Raji (cell line): Measurements from ENCODE around the gene PROKR1.

ENCODE experiments used
- POLR2A ChIP-seq: IDR thresholded peaks from 2 replicates; pipeline ENCODE4 v1.6.1; 2011; ENCODE audit warnings: low read depth, low read length, control low read depth; ENCODE audit not compliant: insufficient read depth

PROKR1 gene

DNA sequence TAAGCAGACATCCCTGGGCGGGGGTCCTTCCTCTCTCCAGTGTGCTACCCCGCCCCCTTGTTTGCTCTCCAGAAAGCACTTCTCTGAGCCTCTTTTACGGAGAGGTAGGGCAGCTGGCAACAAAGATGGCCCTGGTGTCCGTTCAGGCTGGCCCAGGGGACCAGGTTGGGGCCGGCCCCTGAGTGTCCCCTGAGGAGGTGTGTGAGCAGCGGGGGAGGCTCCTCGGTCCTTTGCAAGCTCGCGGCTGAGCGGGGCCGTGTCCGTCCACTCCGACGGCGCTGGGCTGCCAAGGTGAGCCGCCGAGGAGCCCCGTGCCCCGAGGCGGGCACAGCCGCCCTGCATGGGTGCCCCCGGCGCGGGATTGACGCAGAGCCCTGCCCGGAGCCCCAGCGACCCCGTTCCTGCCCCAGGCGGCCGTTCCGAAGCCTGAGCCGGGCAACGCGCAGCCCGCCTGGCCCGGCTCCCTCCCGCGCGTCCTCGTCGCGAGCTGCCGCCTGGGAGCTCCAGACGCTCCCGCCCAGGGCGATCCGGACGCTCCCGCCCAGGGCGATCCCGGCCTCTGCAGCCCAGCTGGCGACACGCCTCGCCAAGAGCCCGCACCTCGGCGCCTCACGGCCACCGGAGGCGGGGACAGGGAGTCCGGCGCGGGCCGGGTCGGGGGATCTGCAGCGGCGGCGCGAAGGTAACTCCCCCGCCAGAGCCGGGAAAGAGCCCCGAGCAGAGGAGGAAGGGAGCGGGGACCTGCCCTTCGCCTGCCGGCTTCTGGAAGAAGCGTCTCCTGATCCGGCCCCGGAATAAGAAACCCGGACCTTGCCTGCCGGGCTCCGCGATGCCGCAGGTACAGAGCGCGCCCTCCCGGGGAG lies at the start of gene PROKR1:
Gene PROKR1, plus strand, starts transcription at position 569 of the 863 bp plus-strand sequence. CDS start 2,243 bp downstream, outside the sequence.
- no peak for TF ChIP-seq POLR2A

DNA sequence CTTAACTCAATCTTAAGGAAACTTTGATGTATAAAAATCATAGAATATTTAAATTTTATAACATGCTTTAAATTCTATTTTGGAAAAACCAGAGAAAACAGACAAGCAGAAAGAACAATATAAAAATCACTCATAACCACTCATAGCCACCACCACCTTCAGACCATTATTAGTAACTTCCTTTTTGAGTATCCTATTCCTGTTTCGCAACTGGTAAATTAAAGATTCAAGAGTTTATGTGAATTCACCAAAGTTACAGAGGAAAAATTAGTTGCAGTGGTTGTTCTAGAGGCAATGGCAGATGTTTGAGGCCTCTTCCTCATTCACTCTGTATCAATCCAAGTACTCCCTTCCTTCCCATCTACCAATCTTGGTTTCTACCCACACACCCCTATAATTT lies 49.3 kb upstream of the PROKR1 start:
- TF ChIP-seq POLR2A: no peak

DNA sequence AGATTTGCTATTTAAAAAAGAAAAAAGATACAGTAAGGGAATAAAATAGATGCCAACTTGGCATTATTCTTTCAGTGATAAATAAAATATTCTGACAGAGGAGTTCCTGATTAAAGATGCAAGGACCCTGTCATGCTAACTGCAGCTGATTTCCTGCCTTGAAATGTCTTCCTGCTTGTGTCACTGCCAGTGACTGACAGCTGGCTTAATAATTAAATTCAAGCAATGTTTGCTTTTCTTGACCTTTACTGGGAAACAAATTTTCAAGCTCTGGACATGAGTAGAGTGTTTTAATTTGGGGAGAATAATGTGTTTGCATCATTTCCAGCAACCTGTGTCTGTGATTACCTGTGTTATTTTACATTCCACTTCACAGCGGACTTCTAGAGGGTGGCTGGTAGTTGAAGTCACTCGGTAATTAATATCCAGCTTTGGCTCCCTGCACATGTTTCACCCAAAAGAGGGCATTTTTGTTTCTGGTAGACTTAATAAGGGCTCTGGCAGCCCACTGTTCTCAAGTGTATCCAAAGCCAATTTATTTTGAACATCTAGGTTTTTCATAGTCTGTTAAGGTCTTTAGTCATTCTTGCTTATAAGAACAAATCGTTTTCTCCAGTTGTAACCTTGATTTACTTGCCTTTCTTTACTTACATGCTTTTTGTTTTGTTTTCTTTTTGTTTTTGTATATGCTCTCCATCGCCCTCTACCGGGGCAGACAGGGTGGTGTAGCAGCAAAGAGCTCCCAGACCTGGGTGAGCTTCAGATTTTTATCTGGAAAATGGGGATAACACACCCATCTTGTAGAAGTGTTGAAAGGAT lies 48.5 kb upstream of the PROKR1 start:
- TF ChIP-seq POLR2A: no peak

- no peak for TF ChIP-seq POLR2A
These were observed 40.3 kb upstream of the PROKR1 start for GRCh38 chr2:68603059-68603458.

- no peak for TF ChIP-seq POLR2A
These were observed 39.3 kb upstream of the PROKR1 start for GRCh38 chr2:68604077-68604476.

GRCh38 chr2:68605939-68606338 lies 37.4 kb upstream of the PROKR1 start:
- no peak for TF ChIP-seq POLR2A

DNA sequence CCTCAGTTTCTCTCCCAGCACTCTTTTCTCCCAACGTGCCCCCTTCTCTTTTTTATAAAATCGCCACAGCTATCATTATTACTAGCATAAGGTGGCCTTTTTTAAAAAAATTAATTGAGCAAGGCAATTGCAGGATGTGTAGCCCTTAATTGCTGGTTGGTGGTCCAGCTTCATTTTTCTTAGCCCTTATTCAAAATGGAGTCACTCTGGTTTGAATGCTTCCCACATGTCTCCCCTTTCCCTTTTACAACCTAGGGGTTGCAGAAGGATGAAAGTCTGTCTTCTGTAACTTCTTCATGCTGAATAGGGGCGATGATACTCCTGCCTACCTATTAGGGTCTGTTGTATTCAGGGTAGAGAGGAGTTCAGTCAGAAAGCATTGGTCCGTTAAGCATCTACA lies 36.6 kb upstream of the PROKR1 start:
- no peak for TF ChIP-seq POLR2A

DNA sequence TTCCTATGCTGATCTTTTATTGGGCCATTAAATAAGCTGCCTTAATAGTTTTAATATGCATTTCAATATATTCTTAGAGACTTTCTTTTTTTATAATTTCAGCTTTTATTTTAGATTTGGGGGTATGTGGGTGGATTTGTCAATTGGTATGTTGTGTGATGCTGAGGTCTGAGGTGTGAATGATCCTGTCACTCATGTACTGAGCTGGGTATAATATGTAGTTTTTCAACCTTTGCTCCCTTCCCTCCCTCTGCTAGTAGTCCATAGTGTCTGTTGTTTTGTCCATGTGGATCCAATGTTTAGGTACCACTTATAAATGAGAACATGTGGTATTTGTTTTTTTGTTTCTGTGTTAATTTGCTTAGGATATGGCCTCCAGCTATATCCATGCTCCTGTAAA lies 35.5 kb upstream of the PROKR1 start:
- TF ChIP-seq POLR2A: no peak

DNA sequence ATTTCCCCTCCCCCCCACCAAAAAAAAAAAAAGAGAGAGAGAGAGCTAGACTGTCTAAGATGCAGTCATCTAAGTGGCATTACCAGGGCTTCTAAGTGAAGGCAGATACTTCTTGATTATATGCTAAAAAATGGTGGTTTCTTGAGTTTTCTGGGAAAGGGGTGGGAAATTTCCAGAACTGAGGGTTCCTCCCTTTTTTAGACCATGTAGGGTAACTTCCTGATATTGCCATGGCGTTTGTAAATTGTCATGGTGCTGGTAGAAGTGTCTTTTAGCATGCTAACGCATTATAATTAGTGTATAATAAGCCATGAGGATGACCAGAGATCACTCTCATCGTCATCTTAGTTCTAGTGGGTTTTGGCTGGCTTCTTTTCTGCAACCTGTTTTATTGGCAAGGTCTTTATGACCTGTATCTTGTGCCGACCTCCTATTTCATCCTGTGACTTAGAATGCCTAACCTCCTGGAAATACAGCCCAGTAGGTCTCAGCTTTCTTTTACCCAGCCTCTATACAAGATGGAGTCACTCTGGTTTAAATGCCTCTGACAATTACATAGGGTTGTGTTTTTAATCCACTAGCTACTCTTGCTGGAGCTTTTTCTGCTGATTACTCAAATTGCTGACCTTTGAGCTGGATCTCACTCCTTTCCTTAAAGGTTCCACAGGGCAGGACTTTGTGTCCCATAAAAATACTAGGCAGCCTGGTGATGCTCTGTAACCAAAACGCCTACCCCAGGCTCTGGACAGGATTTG lies 30.4 kb upstream of the PROKR1 start:
- TF ChIP-seq POLR2A: no peak

GRCh38 chr2:68620772-68621171 lies 22.6 kb upstream of the PROKR1 start:
- TF ChIP-seq POLR2A: no peak

- TF ChIP-seq POLR2A: no peak
These were observed 19.6 kb upstream of the PROKR1 start for GRCh38 chr2:68623820-68624219.

DNA sequence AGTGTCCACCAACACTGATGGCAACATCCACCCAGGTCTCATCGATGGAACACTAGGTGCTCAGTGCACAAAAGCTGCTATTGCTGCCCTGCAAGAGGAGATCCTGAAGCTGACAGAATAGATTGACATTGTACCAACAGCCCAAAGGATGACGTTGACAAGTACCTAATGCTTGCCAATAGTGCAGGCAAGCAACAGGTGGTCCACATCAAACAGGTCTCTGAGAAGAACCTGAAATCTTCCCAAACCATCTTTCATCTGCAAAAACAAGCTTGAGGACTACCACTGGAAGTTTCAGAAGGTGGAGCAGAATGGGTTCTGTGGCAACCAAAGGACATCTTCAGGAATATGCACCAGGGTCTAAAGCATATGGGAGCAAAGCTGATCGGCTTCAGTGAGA lies 15.8 kb upstream of the PROKR1 start:
- TF ChIP-seq POLR2A: no peak

DNA sequence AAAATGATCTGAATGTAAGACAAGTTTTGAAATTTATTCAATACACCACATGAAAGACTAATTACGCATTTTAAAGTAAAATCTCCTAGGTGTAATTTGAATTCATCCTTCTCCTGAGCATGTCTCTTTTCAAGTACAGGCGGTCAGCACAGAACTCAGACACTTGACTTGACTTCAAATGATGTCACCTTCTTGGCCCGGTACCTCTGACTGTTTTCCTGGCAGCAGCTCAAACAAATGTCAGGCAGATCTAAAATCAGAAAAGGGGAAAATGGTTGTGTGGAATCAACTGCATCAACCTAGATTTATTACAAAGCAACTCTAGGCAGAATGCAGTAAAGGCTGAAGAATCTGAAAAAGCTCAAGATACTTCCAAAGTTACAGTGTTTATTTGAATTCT lies 11.4 kb upstream of the PROKR1 start:
- no peak for TF ChIP-seq POLR2A

GRCh38 chr2:68637047-68637446 lies 6.3 kb upstream of the PROKR1 start:
- TF ChIP-seq POLR2A: no peak

- TF ChIP-seq POLR2A: no peak
These were observed 601 bp downstream of the PROKR1 start for GRCh38 chr2:68643874-68644485.
